Measurements from ENCODE around the gene BOK.

BOK gene

DNA sequence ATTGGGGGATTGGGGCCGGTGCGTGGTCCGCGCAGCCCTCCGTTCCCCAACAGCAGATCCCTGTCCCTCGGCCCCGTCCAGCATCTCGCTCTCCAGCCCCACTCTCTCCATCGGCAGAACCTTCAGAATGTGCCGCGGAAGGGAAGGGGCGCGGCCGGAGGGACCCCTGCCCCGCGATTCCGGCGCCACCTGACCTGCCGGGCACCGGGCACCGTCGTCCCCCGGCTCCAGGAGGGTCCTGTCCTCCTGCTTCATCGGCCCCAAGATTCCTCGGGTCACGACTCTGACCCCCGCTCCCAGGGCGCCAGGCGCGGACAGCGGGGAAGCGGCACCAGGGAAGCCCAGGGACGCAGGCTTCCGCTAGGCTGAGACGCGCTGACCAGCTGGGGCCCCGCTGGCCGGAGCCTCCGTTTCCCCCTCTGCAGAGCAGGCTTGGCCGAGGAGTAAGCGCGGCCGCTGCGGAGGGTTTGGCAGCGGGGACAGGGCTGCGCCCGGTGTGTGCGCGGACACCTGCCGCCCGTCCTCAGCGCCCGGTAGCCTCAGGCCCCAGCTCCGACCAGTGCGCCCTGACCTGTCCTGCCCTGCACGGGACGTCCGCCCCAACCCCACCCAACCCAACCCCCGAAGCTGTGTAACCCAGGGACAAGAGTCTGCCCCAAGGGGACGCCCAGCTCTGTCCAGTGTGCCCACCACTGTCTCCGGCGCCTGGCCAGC lies 16.8 kb upstream of the BOK start:
- TF ChIP-seq, protein P1, sequence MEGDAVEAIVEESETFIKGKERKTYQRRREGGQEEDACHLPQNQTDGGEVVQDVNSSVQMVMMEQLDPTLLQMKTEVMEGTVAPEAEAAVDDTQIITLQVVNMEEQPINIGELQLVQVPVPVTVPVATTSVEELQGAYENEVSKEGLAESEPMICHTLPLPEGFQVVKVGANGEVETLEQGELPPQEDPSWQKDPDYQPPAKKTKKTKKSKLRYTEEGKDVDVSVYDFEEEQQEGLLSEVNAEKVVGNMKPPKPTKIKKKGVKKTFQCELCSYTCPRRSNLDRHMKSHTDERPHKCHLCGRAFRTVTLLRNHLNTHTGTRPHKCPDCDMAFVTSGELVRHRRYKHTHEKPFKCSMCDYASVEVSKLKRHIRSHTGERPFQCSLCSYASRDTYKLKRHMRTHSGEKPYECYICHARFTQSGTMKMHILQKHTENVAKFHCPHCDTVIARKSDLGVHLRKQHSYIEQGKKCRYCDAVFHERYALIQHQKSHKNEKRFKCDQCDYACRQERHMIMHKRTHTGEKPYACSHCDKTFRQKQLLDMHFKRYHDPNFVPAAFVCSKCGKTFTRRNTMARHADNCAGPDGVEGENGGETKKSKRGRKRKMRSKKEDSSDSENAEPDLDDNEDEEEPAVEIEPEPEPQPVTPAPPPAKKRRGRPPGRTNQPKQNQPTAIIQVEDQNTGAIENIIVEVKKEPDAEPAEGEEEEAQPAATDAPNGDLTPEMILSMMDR (IDR thresholded peaks at IDR 0.05; ENCODE audit: unreplicated experiment in 3 of 3), result no peak
- Mint-ChIP-seq H3K9me3 (no peaks in the 10 kb centered on the region), H3K27ac (no peak overlapping the region), H3K4me3 (no peak overlapping the region), H3K27me3 (ENCODE audit: low read depth) (peaks cover 38% of the 10 kb centered on the region), H3K4me1 (peaks cover 15% of the 10 kb centered on the region), H3K36me3 (ENCODE audit: low read depth) (no peaks in the 10 kb centered on the region)

DNA sequence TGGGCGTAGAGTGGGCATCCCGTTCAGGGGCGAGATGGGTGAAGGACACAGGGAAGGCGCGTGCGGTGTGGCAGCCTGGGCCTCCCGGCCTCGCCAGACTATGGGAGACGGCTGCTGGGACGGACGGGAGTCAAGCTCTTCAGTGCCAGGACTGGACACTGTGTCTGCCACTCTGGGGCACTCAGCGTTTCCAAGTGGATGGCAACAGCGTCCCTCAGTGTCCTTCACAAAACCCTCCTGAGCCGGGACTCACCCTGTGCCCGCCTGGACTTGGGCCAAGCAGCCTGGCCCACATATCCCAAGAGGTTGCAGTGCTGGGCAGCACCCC lies 16.3 kb upstream of the BOK start:
- Mint-ChIP-seq H3K36me3 (ENCODE audit: low read depth) (no peaks in the 10 kb centered on the region), H3K27ac (no peak overlapping the region), H3K4me1 (peaks cover 15% of the 10 kb centered on the region), H3K27me3 (ENCODE audit: low read depth) (peaks cover 41% of the 10 kb centered on the region), H3K9me3 (no peaks in the 10 kb centered on the region), H3K4me3 (no peak overlapping the region)
- TF ChIP-seq, protein P1 (IDR thresholded peaks at IDR 0.05; ENCODE audit: unreplicated experiment in 3 of 3), result no peak

DNA sequence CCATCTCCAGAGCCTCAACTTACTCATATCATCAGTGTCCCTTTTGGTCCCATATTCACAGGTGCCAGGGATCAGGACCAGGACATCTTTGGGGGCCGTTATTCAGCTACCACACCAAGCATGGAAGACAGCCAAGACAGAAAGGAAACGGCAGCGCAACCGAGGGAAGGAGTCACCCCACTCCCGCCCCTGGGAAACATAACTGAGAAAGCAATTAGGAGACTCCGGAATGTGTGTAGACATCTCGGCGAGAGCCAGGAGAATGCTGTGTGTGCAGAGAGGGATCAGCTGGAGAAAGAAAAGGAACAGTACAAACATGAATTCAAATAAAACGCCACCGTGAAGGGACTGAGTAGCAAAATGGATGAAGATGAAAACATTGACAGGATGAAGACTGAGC lies 13.4 kb upstream of the BOK start:
- Mint-ChIP-seq H3K4me1 (peaks cover 5% of the 10 kb centered on the region), H3K4me3 (no peak overlapping the region), H3K27ac (no peak overlapping the region), H3K27me3 (ENCODE audit: low read depth) (peaks cover 28% of the 10 kb centered on the region), H3K9me3 (no peaks in the 10 kb centered on the region), H3K36me3 (ENCODE audit: low read depth) (no peaks in the 10 kb centered on the region)
- TF ChIP-seq, protein P1 (IDR thresholded peaks at IDR 0.05; ENCODE audit: unreplicated experiment in 3 of 3), result no peak

DNA sequence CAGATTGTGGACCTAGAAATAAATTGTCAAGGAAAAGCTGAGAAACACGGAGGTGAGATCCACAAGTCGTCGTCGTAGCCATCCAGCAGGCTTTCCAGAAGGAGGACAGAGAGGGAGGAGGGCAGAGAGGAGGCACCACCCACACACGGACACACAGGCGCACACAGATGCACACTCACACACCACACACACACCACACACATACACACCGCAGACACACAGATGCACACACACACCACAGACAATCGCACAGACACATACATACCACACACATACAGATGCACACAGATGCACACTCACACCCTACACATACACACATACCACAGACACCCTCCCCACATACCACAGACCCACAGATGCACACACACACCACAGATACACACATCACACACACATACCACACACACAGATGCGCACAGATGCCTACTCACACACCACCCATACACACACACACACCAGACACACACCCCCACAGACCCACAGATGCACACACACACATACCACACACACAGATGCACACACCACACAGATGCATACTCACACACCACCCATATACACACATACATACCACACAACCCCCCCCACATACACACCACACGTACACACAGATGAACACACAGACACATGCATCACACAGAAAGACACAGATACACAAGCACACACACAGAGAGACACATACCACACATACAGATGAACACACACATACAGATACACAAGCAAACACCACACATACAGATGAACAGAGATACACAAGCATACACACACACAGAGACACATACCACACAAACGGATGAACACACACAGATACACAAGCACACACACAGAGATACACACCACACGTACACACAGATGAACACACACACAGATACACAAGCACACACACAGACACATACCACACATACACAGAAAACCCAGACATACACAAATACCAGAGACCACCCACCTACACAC lies 12.7 kb upstream of the BOK start:
- Mint-ChIP-seq H3K4me1 (peaks cover 1% of the 10 kb centered on the region), H3K9me3 (no peaks in the 10 kb centered on the region), H3K27ac (no peak overlapping the region), H3K4me3 (no peak overlapping the region), H3K36me3 (ENCODE audit: low read depth) (no peaks in the 10 kb centered on the region), H3K27me3 (ENCODE audit: low read depth) (peaks cover 21% of the 10 kb centered on the region)
- TF ChIP-seq, protein P1 (IDR thresholded peaks at IDR 0.05; ENCODE audit: unreplicated experiment in 3 of 3), result no peak

DNA sequence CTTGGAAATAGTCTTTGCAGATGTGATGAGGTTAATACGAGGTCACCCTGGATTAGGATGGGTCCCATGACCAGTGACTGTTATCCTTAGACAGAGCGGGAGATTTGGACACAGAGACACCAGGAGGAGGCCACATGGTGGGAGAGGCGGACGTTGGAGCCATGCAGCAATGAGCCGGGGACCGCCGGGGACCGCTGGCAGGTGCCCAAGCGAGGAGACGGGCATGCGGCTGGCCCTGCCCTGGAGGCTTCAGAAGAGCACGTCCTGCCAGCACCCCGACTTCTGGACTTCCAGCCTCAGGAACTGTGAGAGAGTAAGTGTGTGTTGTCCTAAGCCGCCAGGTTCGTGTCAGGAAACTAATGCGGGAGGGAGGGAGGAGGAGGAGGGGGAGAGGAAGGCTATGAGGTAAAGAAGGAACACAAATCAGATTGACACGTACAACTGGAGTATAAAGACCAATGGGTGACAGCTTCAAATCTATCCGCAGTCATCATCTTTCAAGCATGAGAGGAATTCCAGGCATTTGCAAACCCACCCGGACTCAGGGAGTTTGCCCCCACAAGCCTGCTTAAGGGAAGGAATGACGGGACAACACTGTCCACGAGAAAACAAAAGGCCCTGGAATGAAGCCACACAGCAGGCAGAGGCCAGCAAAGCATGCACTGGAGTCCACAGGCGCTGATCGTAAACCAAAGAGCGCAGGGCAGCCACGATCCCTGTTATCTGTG lies 11.6 kb upstream of the BOK start:
- Mint-ChIP-seq H3K27ac (no peak overlapping the region), H3K4me1 (no peaks in the 10 kb centered on the region), H3K4me3 (peak overlapping the region; percentile 46 to 50 (median 47)), H3K27me3 (ENCODE audit: low read depth) (peaks cover 26% of the 10 kb centered on the region), H3K9me3 (no peaks in the 10 kb centered on the region), H3K36me3 (ENCODE audit: low read depth) (no peaks in the 10 kb centered on the region)
- TF ChIP-seq, protein P1 (IDR thresholded peaks at IDR 0.05; ENCODE audit: unreplicated experiment in 3 of 3), result no peak

Measured in nephron (organoid).